Heart left ventricle (tissue), 13 donors: ENCODE measurements around the gene GALNT10.

Experiments used
- POLR2A ChIP-seq, 2 donors: fragments of 450-650 bp; IDR thresholded peaks; one replicate each; pipeline ENCODE4 v1.6.1; 2017; ENCODE audit warnings: antibody characterized with exemption in 2 of 2, mild to moderate bottlenecking in 2 of 2, moderate library complexity in 2 of 2
- TF ChIP-seq, protein P1 (sequence below), 12 donors: fragments of 200-600 bp; sonication (generic) in 4 of 12; IDR thresholded peaks; one replicate each; pipeline versions ENCODE4 v1.5.0 to v1.8.0; 2018 to 2022; ENCODE audit warnings: antibody characterized with exemption in 12 of 12, mild to moderate bottlenecking in 5 of 12
- donor health status: ischemic (EF 13 %, LVEDD 7.1; RV severe dilation, severe dysfunction).
- donor health status: DM: no; HTN: yes; CAD: no.
- donor health status: DM: no; HTN: no; CAD: no.
- donor health status: ischemic (EF 25% LVEDD 6.9; RV normal size, moderate dysfunction).
- donor health status: ischemic (EF 25% LVEDD 5.7; RV mildly dilated, moderate dysfunction).
- donor health status: ischemic (EF 35%, LVEDD 5.7; RV mildly dilated, moderate dysfunction).
- donor health status: nonischemic (EF 11% LVEDD 7.7; RV severe dilation, severe dysfunction).
- donor health status: DM: yes; HTN: yes; CAD: no.
- donor health status: PGD.
- donor health status: ischemic (EF 29% LVEDD 5.4; RV normal size, mild dysfunction).
- donor health status: nonischemic (EF 23%, LVEDD 6.1; RV moderate dilation, normal function).

DNA sequence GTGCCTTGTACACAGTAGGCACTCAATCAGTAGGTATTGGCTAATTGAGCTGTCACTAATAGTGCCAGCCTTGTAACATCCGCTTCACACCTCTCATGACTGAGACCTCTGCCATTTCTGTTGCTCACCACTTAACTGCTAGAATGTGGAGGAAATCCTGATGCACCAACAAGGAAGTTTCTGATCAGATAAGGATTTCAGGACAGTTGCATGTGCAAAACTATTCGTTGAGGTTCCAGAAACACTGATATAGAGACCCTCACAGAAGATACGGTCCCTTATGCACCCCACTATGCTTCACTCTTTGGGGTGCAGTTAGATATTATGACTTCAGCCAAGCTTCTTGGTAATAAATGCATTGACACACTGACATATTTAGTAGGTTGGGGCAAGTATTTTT lies 266.0 kb downstream of the GALNT10 start:
- TF ChIP-seq POLR2A (IDR thresholded peaks at IDR 0.05), result no peak
- TF ChIP-seq, protein P1, sequence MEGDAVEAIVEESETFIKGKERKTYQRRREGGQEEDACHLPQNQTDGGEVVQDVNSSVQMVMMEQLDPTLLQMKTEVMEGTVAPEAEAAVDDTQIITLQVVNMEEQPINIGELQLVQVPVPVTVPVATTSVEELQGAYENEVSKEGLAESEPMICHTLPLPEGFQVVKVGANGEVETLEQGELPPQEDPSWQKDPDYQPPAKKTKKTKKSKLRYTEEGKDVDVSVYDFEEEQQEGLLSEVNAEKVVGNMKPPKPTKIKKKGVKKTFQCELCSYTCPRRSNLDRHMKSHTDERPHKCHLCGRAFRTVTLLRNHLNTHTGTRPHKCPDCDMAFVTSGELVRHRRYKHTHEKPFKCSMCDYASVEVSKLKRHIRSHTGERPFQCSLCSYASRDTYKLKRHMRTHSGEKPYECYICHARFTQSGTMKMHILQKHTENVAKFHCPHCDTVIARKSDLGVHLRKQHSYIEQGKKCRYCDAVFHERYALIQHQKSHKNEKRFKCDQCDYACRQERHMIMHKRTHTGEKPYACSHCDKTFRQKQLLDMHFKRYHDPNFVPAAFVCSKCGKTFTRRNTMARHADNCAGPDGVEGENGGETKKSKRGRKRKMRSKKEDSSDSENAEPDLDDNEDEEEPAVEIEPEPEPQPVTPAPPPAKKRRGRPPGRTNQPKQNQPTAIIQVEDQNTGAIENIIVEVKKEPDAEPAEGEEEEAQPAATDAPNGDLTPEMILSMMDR (IDR thresholded peaks at IDR 0.05), result no peak
